Lung microvascular endothelial cell (primary cell): Measurements from ENCODE around the gene TMEM72. TPM values are rescaled to one million over a fixed set of nuclear protein-coding genes. Genes with fewer than 3 reads are reported as not detected.

Experiments
- DNase-seq, 2 donors: peaks; one replicate each; pipeline versions ENCODE4 v3.0.0 to v3.0.0-alpha.2; 2010; ENCODE audit warnings: low read depth in 2 of 2
- total RNA-seq: library from RNA; depleted of rRNA; stranded (reverse); fragments of >200 nt; gene quantifications from 2 replicates; pipeline ENCODE4 v1.2.1, GENCODE V29; 2014

Gene TMEM72
- total RNA-seq, 1 donor from 2014 or later: not detected

GRCh38 chr10:44933451-44934321, 22.5 kb downstream of the TMEM72 start:
- DNase-seq: no peak

GRCh38 chr10:44934416-44935200, 23.5 kb downstream of the TMEM72 start:
- DNase-seq: peak in 1 of 2 donors; percentile 61

- DNase-seq: peak in 1 of 2 donors; percentile 85
Observed at GRCh38 chr10:44935201-44935965, 24.2 kb downstream of the TMEM72 start.

GRCh38 chr10:44935966-44936295, 24.8 kb downstream of the TMEM72 start:
- no peak for DNase-seq

GRCh38 chr10:44936314-44936975, 25.3 kb downstream of the TMEM72 start:
- DNase-seq: no peak

GRCh38 chr10:44937196-44938005, 26.3 kb downstream of the TMEM72 start:
- DNase-seq: no peak

DNA sequence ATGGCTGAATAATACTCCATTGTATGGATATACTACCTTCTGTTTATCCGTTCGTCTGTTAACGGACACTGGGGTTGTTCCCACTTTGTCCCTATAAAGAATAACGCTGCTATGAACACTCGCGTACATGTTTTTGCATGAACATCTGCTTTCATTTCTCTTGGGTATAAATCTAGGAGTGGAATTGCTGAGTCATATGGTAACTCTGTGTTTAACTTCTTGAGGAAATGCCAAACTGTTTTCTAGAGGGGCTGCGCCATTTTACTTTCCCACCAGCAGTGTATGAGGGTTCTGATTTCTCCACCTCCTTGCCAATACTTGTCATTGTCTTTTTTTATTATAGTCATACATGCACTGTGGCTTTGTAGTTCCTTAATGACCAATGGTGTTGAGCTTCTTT, 27.8 kb downstream of the TMEM72 start:
- no peak for DNase-seq

- no peak for DNase-seq
Observed at GRCh38 chr10:44939691-44940401, 28.7 kb downstream of the TMEM72 start.

DNA sequence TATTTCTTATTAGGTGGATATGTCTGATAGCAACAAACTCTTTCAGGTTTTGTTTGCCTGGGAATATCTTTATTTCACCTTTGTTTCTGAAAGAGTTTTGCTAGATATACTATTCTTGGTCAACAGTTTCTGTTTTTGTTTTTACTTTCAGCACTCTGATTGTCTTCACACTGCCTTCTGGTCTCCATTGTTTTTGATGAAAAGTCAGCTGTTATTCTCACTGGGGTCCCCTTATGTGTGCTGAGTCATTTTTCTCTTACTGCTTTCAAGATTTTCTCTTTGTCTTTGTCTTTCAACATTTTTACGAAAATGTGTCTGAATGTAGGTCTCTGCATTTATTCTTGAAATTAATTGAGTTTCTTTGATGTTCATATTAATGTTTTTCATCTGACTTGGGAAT, 33.2 kb downstream of the TMEM72 start:
- DNase-seq: no peak

DNA sequence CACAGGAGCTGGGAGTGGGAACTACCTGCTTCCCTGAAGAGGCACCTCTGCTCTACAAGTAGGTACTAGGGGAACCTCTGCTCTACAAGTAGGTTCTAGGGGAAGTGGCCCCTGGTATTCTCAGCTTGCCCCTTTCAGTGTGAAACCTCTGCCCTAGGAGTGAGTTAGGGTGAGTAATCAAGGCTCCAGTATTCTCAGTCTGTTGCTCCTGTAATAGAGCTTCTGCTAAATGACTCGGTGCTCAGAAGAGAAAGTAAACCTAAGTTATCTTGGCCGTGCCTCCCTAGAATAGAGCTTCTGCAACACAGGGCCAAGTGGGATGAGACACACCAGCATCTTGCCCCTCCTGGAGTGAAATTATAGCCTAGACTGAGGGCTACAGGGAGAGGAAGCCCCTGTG, 35.1 kb downstream of the TMEM72 start:
- DNase-seq: peak in 1 of 2 donors; percentile 44

DNA sequence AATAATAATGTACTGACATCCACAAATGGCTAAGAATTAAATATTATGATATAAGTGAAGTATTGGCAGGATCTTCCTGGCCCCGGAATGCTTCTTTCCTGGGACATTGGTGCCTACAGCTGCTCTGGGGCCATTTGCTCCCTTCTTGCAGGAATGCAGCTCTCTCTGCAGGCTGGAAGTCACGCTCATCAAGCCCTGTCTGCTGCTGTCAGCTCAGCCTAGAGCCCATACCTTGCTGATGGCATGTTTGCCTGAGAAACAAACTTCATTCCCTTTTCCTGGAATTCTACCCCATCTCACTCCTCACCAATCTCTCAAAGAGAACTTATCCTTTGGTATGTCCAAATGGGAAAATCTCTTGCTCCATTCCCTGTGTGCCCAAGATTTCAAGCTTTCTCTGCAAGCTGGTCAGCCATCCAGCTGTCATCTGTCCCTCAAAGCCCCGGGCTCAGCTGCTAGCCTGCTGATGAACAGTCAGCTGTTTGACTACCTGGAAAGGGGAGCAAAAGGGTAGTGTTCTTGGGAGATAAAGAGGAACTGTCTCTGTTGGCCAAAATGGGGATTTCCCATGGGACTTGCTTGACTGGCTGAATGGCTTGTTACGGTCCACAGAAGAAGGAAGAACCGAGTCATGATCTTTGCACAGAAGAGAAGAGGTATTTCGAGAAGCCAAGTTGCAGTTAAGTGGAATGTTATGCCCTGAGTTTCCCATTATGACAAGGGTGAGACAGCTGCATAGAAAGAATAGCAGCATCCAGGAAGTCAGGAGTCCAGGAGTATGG, 36.4 kb downstream of the TMEM72 start:
- DNase-seq: no peak

DNA sequence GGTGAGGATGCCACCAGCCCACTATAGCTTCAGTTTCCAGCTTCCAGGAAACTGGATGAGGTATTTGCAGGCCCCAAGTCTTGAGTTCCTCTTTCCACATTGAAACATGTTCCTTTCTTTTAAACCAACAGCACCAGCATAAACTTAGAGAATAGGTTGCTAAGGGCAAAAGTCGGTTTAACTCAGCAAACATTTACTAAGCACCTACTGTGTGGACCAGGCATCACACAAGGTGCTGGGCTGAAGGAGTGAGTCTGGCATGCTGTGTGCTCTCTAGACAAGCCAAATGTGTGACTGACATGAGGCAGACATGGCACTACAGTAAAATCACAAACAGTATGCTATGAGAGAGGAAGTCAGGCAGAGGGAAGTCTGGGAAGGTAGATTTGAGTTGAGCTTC, 37.5 kb downstream of the TMEM72 start:
- no peak for DNase-seq

DNA sequence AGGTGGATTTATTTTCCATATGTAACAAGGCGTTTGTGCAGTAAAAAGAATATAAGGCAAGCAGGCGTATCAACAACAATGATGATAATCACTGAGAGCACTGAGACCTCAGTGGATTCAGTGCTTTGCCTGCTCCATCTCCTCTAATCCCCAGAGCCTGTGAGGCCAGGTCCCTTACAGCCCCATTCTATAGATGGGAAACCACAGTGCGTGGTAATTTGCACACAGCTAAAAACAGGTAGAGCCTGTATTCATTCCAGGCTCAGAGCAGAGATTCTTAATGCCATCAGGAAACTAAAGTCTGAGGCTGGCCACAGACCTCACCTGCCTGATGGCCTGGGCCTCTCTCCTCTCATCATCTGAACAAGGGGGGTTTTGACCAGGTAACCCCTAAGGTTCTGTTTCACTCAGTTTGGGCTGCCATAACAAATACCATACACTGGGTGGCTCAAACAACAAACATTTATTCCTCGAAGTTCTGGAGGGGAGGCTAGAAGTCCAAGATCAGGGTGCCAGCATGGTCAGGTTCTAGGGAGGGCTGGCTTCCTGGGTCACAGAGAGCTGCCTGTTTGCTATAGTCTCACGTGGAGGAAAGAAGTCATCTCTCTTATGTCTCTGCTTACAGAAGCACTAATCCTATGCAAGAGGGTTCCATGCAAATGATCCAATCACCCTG, 38.1 kb downstream of the TMEM72 start:
- no peak for DNase-seq

DNA sequence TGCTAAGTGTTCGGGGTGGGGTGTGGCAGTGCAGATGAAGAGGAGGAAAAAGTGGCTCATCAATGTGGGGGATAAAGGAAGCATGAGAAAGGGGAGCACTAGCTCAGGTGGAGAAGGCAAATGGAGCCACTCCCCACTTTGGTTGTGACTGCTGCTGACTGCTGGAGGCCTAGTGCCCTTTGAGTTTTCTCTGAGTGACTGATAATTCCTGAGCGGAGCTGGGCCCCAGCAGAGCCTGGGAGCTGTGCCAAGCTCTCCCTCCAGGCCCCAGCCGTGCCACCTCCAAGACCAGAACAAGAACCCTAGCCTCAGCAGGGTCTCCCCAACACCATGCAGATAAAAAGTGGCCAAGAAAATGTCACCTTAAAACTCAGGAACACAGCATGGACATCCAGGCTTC, 38.8 kb downstream of the TMEM72 start:
- no peak for DNase-seq

- DNase-seq: no peak
Observed at GRCh38 chr10:44950326-44951225, 39.4 kb downstream of the TMEM72 start.

DNA sequence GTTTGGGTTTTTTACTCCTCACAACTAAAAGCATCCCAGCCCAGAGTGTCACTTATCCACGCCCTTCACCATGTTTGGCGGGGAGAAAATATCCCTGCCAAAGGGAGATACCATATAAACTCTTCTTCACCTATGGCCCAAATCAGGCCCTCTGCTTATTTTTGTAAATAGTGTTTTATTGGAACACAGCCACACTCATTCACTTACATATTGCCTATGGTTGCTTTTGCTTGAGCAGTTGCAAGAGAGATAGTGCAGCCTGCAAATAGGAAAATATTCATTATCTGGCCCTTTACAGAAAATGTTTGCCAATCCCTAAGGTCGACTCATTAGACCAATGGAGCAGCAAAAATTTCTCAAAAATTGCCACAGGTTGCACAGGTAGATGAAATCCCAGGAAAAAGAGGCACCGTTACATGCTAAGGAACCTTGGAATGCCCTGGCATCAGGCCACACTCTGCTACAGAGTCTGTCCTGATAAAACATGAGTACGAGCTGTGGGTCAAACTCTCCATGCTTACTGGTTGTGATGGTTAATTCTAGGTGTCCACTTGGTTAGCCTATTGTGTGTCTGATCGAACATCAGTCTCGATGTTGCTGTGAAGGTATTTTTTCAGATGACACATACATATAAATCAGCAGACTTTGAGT, 40.6 kb downstream of the TMEM72 start:
- DNase-seq: no peak

DNA sequence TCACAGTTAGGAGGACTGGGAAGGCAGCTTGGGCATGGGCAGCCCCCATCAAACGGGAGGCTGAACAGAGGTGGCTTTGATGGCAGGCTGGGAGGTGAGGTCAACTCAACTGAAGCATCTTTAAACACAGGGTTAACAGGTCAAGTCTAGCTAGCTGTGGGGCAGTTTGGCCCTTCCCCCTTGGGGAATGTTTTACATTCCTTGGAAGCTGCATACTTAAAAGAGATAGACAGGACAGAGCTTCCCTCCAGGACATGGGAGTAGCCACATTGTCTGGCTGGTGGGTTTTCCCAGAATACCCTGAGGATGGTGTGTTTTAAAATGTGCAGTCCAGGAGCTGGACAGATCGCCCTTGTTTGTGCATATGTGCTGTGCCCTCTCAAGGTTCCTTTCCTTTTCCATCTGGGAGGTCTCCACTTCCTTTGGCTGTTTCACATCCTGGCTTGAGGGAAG, 41.7 kb downstream of the TMEM72 start:
- no peak for DNase-seq
